HepG2 (cell line): ENCODE data around the gene SMPD3. TPM values are rescaled to one million over a fixed set of nuclear protein-coding genes. Genes with fewer than 3 reads are reported as not detected.

Source experiments
- ATAC-seq: fragments of 200-7000 bp; cut with Tn5 transposase; 3 replicates; pipeline ENCODE4 v1.9.1; 2020; ENCODE audit warnings: mild to moderate bottlenecking, moderate library complexity
- BruUV-seq: library from RNA; stranded (reverse); fragments of 400-500 nt; replicated peaks from 2 replicates; lab custom pipeline; 2021; lab: Mats Ljungman, UMichigan
- CTCF ChIA-PET: fragments of 300-600 bp; formaldehyde crosslinking; extraction: SDS; loops from one replicate; lab custom pipeline; 2021; ENCODE audit warnings: low total read pairs, inconsistent platforms, low intra/inter-chr PET ratio; lab: Yijun Ruan, JAX
- POLR2A ChIA-PET: fragments of 350-600 bp; sonication (Branson Sonifier 250); formaldehyde crosslinking; loops from one replicate; lab custom pipeline; 2020; ENCODE audit warnings: antibody characterized with exemption, inconsistent platforms; lab: Yijun Ruan, JAX
- DNase-seq: peaks from one replicate; pipeline ENCODE4 v3.0.0-alpha.2; 2015; ENCODE audit warnings: low spot score
- FAIRE-seq: peaks from 3 replicates; lab custom pipeline; 2011; peaks lifted over from hg19 to GRCh38; lab: Jason Lieb, UNC
- H2AFZ ChIP-seq: one replicate; pipeline ENCODE4 v1.6.1; 2011; ENCODE audit warnings: low read length, inconsistent platforms
- H3K27ac ChIP-seq: fragments of 300-600 bp; 3 replicates; pipeline ENCODE4 v1.8.0; 2011; ENCODE audit warnings: mixed run types, mild to moderate bottlenecking, mixed read lengths, low read length, inconsistent platforms; ENCODE audit not compliant: insufficient read depth; ENCODE audit errors: extremely low read length
- H3K27me3 ChIP-seq, 2 experiments: fragments of 200-600 bp in 1 of 2; 2 replicates in 1 of 2; 3 replicates in 1 of 2; pipeline versions ENCODE4 v1.6.0 to v1.8.0; 2011; ENCODE audit warnings: low read length in 2 of 2, mild to moderate bottlenecking in 2 of 2, moderate library complexity in 2 of 2, inconsistent platforms in 1 of 2; ENCODE audit not compliant: insufficient read depth in 2 of 2, control insufficient read depth in 1 of 2
- H3K36me3 ChIP-seq, 2 experiments: fragments of 200-600 bp in 1 of 2; replicated peaks in 1 of 2; 2 replicates in 1 of 2; 3 replicates in 1 of 2; pipeline versions ENCODE4 v1.5.1 to v1.8.0; 2011; ENCODE audit warnings: low read length in 2 of 2, inconsistent platforms in 1 of 2; ENCODE audit not compliant: insufficient read depth in 2 of 2, control insufficient read depth in 1 of 2
- H3K4me1 ChIP-seq: 2 replicates; pipeline ENCODE4 v1.5.1; 2012; ENCODE audit warnings: low read length, inconsistent platforms; ENCODE audit not compliant: insufficient read depth
- H3K4me2 ChIP-seq: 2 replicates; pipeline ENCODE4 v1.6.0; 2011; ENCODE audit warnings: low read depth, low read length, inconsistent platforms
- H3K4me3 ChIP-seq, 3 experiments: fragments of 200-600 bp in 1 of 3; sonication (generic), shearing (Covaris generic) in 1 of 3; replicated peaks in 1 of 3; 2 replicates each; pipeline ENCODE4 v1.5.1; 2011 to 2016; ENCODE audit warnings: low read length in 3 of 3, inconsistent platforms in 2 of 3, low read depth in 2 of 3, mild to moderate bottlenecking in 2 of 3, control low read depth in 1 of 3, mixed read lengths in 1 of 3; ENCODE audit not compliant: insufficient read depth in 1 of 3
- H3K79me2 ChIP-seq: one replicate; pipeline ENCODE4 v1.6.1; 2011; ENCODE audit warnings: low read length, inconsistent platforms; ENCODE audit not compliant: insufficient read depth
- H3K9ac ChIP-seq: 2 replicates; pipeline ENCODE4 v1.6.0; 2011; ENCODE audit warnings: mild to moderate bottlenecking, low read depth, low read length, inconsistent platforms; ENCODE audit not compliant: insufficient read depth
- H3K9me3 ChIP-seq: 2 replicates; pipeline ENCODE4 v1.5.1; 2012; ENCODE audit warnings: mild to moderate bottlenecking, low read length
- H4K20me1 ChIP-seq: 2 replicates; pipeline ENCODE4 v1.6.0; 2011; ENCODE audit warnings: inconsistent platforms, mild to moderate bottlenecking, low read length, moderate library complexity; ENCODE audit not compliant: insufficient read depth
- BRD4 ChIP-seq: sonication (generic); formaldehyde crosslinking; IDR thresholded peaks from 2 replicates; pipeline ENCODE4 v1.4.0; 2020; ENCODE audit warnings: missing genetic modification reagents
- CREM ChIP-seq, 2 experiments: sonication (generic) in 1 of 2; formaldehyde crosslinking in 1 of 2; IDR thresholded peaks; 2 replicates each; pipeline versions ENCODE4 v1.4.0 to v1.6.1; 2016 to 2020; ENCODE audit warnings: antibody characterized with exemption in 1 of 2, mild to moderate bottlenecking in 1 of 2, missing genetic modification reagents in 1 of 2
- DR1 ChIP-seq: sonication (generic); formaldehyde crosslinking; IDR thresholded peaks from 2 replicates; pipeline ENCODE4 v1.8.0; 2021; ENCODE audit warnings: mild to moderate bottlenecking, missing genetic modification reagents, inconsistent platforms
- FOXA3 ChIP-seq: IDR thresholded peaks from 2 replicates; pipeline ENCODE4 v1.6.1; 2016; ENCODE audit warnings: missing genetic modification reagents, missing compliant biosample characterization
- FOXK2 ChIP-seq: fragments of 450-650 bp; IDR thresholded peaks from 2 replicates; pipeline ENCODE4 v1.6.1; 2016
- GTF2F1 ChIP-seq: fragments of 150-350 bp; IDR thresholded peaks from 2 replicates; pipeline ENCODE4 v1.6.1; 2014; ENCODE audit warnings: low read length
- HMG20B ChIP-seq: conservative IDR thresholded peaks from 2 replicates; pipeline ENCODE4 v1.6.1; 2016; ENCODE audit warnings: missing genetic modification reagents, missing compliant biosample characterization
- MAFG ChIP-seq: sonication (generic); formaldehyde crosslinking; IDR thresholded peaks from 2 replicates; pipeline ENCODE4 v1.5.1; 2020; ENCODE audit warnings: mild to moderate bottlenecking, missing genetic modification reagents
- MEF2D ChIP-seq: sonication (generic); formaldehyde crosslinking; IDR thresholded peaks from 2 replicates; pipeline ENCODE4 v1.5.1; 2020; ENCODE audit warnings: mild to moderate bottlenecking, missing genetic modification reagents
- POLR2AphosphoS2 ChIP-seq: IDR thresholded peaks from 2 replicates; pipeline ENCODE4 v1.6.1; 2011; ENCODE audit warnings: low read depth, low read length, improper control_type of control experiment
- SKIL ChIP-seq: sonication (generic); formaldehyde crosslinking; IDR thresholded peaks from 2 replicates; pipeline ENCODE4 v1.8.0; 2022; ENCODE audit warnings: missing genetic modification reagents, mild to moderate bottlenecking, moderate library complexity, borderline replicate concordance
- SP2 ChIP-seq: sonication (generic); formaldehyde crosslinking; IDR thresholded peaks from 2 replicates; pipeline ENCODE4 v1.5.1; 2020; ENCODE audit warnings: mild to moderate bottlenecking, missing genetic modification reagents
- TAF1 ChIP-seq: sonication (generic); formaldehyde crosslinking; IDR thresholded peaks from 2 replicates; pipeline ENCODE4 v1.4.0; 2020; ENCODE audit warnings: missing genetic modification reagents
- TERF1 ChIP-seq: sonication (generic); formaldehyde crosslinking; IDR thresholded peaks from 2 replicates; pipeline ENCODE4 v1.8.0; 2022; ENCODE audit warnings: mild to moderate bottlenecking, missing genetic modification reagents, moderate library complexity
- ZFYVE20 ChIP-seq: sonication (generic); formaldehyde crosslinking; IDR thresholded peaks from 2 replicates; pipeline ENCODE4 v1.8.0; 2023; ENCODE audit warnings: low read depth, mild to moderate bottlenecking, moderate library complexity, missing genetic modification reagents, borderline replicate concordance
- ZNF264 ChIP-seq: sonication (generic); formaldehyde crosslinking; IDR thresholded peaks from 2 replicates; pipeline ENCODE4 v1.4.0; 2020; ENCODE audit warnings: missing genetic modification reagents
- ZNF468 ChIP-seq: sonication (generic); formaldehyde crosslinking; IDR thresholded peaks from 2 replicates; pipeline ENCODE4 v1.8.0; 2022; ENCODE audit warnings: mild to moderate bottlenecking, moderate library complexity, missing genetic modification reagents
- ZNF557 ChIP-seq: sonication (generic); formaldehyde crosslinking; IDR thresholded peaks from 2 replicates; pipeline ENCODE4 v1.4.0; 2020; ENCODE audit warnings: missing genetic modification reagents
- ZNF772 ChIP-seq: sonication (generic); formaldehyde crosslinking; IDR thresholded peaks from 2 replicates; pipeline ENCODE4 v1.5.0; 2020; ENCODE audit warnings: mild to moderate bottlenecking, missing genetic modification reagents
- WGBS: methylation state at CpG from one replicate; pipeline ENCODE4 v1.1.6; 2017; ENCODE audit warnings: low lambda C conversion rate; 5-methylcytosine and 5-hydroxymethylcytosine counted together
- in situ Hi-C: cut with HindIII; loops from 2 replicates; pipeline ENCODE4 v1.10.0; 2017; ENCODE audit warnings: low pct_unique_long_range_greater_than_20kb; ENCODE audit not compliant: extremely low pct_ligation_motif_present
- intact Hi-C: fragments of 100-400 bp; cut with micrococcal nuclease; formaldehyde crosslinking; loops from one replicate; pipeline ENCODE4 v1.10.0; 2022; ENCODE audit not compliant: unreplicated experiment
- polyA plus RNA-seq, 8 experiments: library from polyadenylated mRNA; depleted of rRNA in 3 of 8; stranded (reverse) in 7 of 8; unstranded in 1 of 8; fragments of >200 nt; fragmentation: Illumina TruSeq in 4 of 8; extraction: Trizol in 4 of 8; gene quantifications; 2 replicates each; pipeline versions ENCODE4 v1.2.1 to v1.2.3, GENCODE V29; 2011 to 2016; ENCODE audit warnings: low read depth in 4 of 8, missing spikeins in 1 of 8, mixed read lengths in 1 of 8; ENCODE audit not compliant: insufficient read depth in 1 of 8
- total RNA-seq, 5 experiments: library from RNA; depleted of rRNA; stranded (reverse); fragments of >200 nt; fragmentation: Illumina TruSeq; extraction: Trizol; gene quantifications; 2 replicates each; pipeline ENCODE4 v1.2.3, GENCODE V29; 2016; ENCODE audit warnings: low read depth in 1 of 5

Gene SMPD3
- total and polyA plus RNA-seq, 2 of the 13 experiments (the other 11 are each of a cell fraction or from before 2014, with no cell fraction given) = 0.07 to 0.32 TPM

GRCh38 chr16:68451676-68452075 is 3.4 kb upstream of the SMPD3 start:
- no peak for TF ChIP-seq ZFYVE20 (CRISPR knock-in tag)
- no peak for TF ChIP-seq TERF1 (CRISPR knock-in tag)
- TF ChIP-seq ZNF557 (CRISPR knock-in tag) = no peak
- TF ChIP-seq FOXA3 = no peak
- TF ChIP-seq GTF2F1 = no peak
- TF ChIP-seq MEF2D (CRISPR knock-in tag) = no peak
- no peak for TF ChIP-seq ZNF772 (CRISPR knock-in tag)
- TF ChIP-seq ZNF264 = no peak
- H3K4me2 ChIP-seq = no peak overlapping the region
- no peaks in the 10 kb centered on the region for H3K9me3 ChIP-seq
- no peak overlapping the region for H3K27ac ChIP-seq
- BruUV-seq = no TSS peak
- no peak overlapping the region for H3K9ac ChIP-seq
- H2AFZ ChIP-seq = no peak overlapping the region
- DNase-seq (no peak), FAIRE-seq (no peak), ATAC-seq (no peak)
- ChIA-PET CTCF (no interaction called here), POLR2A (no interaction called here)
- H3K36me3 ChIP-seq = no peaks in the 10 kb centered on the region
- H3K79me2 ChIP-seq = no peaks in the 10 kb centered on the region
- in situ Hi-C loops (no loop called here), intact Hi-C loops (no loop called here)
- H3K27me3 ChIP-seq = no peaks in the 10 kb centered on the region
- H3K4me3 ChIP-seq = no peak overlapping the region
- peaks cover 4% of the 10 kb centered on the region; the same call in 1 of the 2 replicates for H4K20me1 ChIP-seq
- H3K4me1 ChIP-seq = peaks cover 15% of the 10 kb centered on the region
- WGBS = 7% methylated on average over 1 of the region's 1 CpG

GRCh38 chr16:68450741-68451255 is 2.5 kb upstream of the SMPD3 start:
- BruUV-seq = no TSS peak
- TF ChIP-seq SKIL (CRISPR knock-in tag) (no peak), BRD4 (no peak), CREM (IDR thresholded peaks at IDR 0.05) (no peak), CREM (CRISPR knock-in tag; IDR thresholded peaks at IDR 0.05) (no peak), MAFG (CRISPR knock-in tag) (no peak), SP2 (CRISPR knock-in tag) (no peak), FOXK2 (no peak), TAF1 (CRISPR knock-in tag) (no peak), HMG20B (no peak), POLR2AphosphoS2 (no peak), DR1 (CRISPR knock-in tag) (no peak), ZNF468 (CRISPR knock-in tag) (no peak)

More at GRCh38 chr16:68450741-68451255, 2.5 kb upstream of the SMPD3 start:
- Histone ChIP-seq H3K27me3 (no peaks in the 10 kb centered on the region; a peak in 1 of 5 replicates), H3K4me2 (no peak overlapping the region), H3K4me1 (peaks cover 14% of the 10 kb centered on the region), H4K20me1 (peaks cover 4% of the 10 kb centered on the region; the same call in 1 of the 2 replicates), H2AFZ (no peak overlapping the region), H3K36me3 (no peaks in the 10 kb centered on the region), H3K4me3 (no peak overlapping the region), H3K27ac (no peak overlapping the region), H3K9me3 (no peaks in the 10 kb centered on the region), H3K79me2 (no peaks in the 10 kb centered on the region), H3K9ac (no peak overlapping the region)
- ATAC-seq (no peak), FAIRE-seq (no peak), DNase-seq (no peak)
- in situ Hi-C loops = no loop called here
- WGBS = 1% methylated on average over 3 of the region's 3 CpGs
- ChIA-PET CTCF (no interaction called here), POLR2A (no interaction called here)
- intact Hi-C loops = no loop called here
